Measurements from ENCODE around the gene PHKG2.

- TF ChIP-seq CTCF (conservative IDR thresholded peaks at IDR 0.05; ENCODE audit: low read length) (no peak), EZH2phosphoT487 (IDR thresholded peaks at IDR 0.05; ENCODE audit: borderline replicate concordance) (no peak)
Measured at GRCh38 chr16:30794634-30795033, 46.4 kb downstream of the PHKG2 start.
